Islet of Langerhans (tissue), 1 donor: ENCODE results near the gene CLCNKB.
"Not testable (repeated sequence)": the region's sequence is repeated elsewhere in the genome, so short reads cannot be mapped to it uniquely, and the experiment has no call there.

Source experiments
- FAIRE-seq: peaks from one replicate; lab custom pipeline; 2011; peaks lifted over from hg19 to GRCh38; lab: Jason Lieb, UNC

CLCNKB gene

GRCh38 chr1:16015491-16015890 lies 28.1 kb upstream of the CLCNKB start:
- no peak for FAIRE-seq

GRCh38 chr1:16015960-16016901 lies 27.4 kb upstream of the CLCNKB start:
- no peak for FAIRE-seq

GRCh38 chr1:16017076-16017460 lies 26.5 kb upstream of the CLCNKB start:
- no peak for FAIRE-seq

- FAIRE-seq: no peak
Observed at GRCh38 chr1:16017461-16018303, 25.9 kb upstream of the CLCNKB start, which contains the start of gene HSPB7. TSS of gene HSPB7 (minus strand) at chr1:16018043. CDS start at chr1:16017963, 80 bp downstream.

GRCh38 chr1:16018308-16018707 lies 25.3 kb upstream of the CLCNKB start:
- no peak for FAIRE-seq

- FAIRE-seq: no peak
Observed at GRCh38 chr1:16018749-16019643, 24.6 kb upstream of the CLCNKB start.

GRCh38 chr1:16019644-16020277 lies 23.8 kb upstream of the CLCNKB start:
- no peak for FAIRE-seq

- FAIRE-seq: no peak
Observed at GRCh38 chr1:16020325-16020724, 23.3 kb upstream of the CLCNKB start.

GRCh38 chr1:16020878-16021277 lies 22.7 kb upstream of the CLCNKB start:
- not testable (repeated sequence) for FAIRE-seq

- no peak for FAIRE-seq
Observed at GRCh38 chr1:16021681-16022080, 21.9 kb upstream of the CLCNKB start, which contains the start of gene CLCNKA. TSS of gene CLCNKA (plus strand) at chr1:16022036. CDS start at chr1:16022620, 584 bp downstream.

- no peak for FAIRE-seq
Observed at GRCh38 chr1:16022393-16022792, 21.2 kb upstream of the CLCNKB start.

- no peak for FAIRE-seq
Observed at GRCh38 chr1:16023050-16023653, 20.4 kb upstream of the CLCNKB start.

GRCh38 chr1:16026302-16026701 lies 17.3 kb upstream of the CLCNKB start:
- FAIRE-seq: not testable (repeated sequence)

- FAIRE-seq: no peak
Observed at GRCh38 chr1:16026723-16027484, 16.7 kb upstream of the CLCNKB start.

- no peak for FAIRE-seq
Observed at GRCh38 chr1:16028237-16029002, 15.2 kb upstream of the CLCNKB start.

- FAIRE-seq: not testable (repeated sequence)
Observed at GRCh38 chr1:16029003-16029268, 14.6 kb upstream of the CLCNKB start.

- no peak for FAIRE-seq
Observed at GRCh38 chr1:16029288-16029687, 14.3 kb upstream of the CLCNKB start.

GRCh38 chr1:16031551-16031950 lies 12.0 kb upstream of the CLCNKB start:
- FAIRE-seq: no peak

GRCh38 chr1:16032388-16033102 lies 11.0 kb upstream of the CLCNKB start:
- no peak for FAIRE-seq
